T47D (cell line): ENCODE data around the gene ENOX1.
"Not testable (repeated sequence)": the region's sequence is repeated elsewhere in the genome, so short reads cannot be mapped to it uniquely, and the experiment has no call there.

Experiments used
- DNase-seq, 2 experiments: peaks; one replicate each; pipeline versions ENCODE4 v3.0.0 to v3.0.0-alpha.2; 2011 to 2012; ENCODE audit warnings: low read depth in 1 of 2, low spot score in 1 of 2
- JUND ChIP-seq: IDR thresholded peaks from 2 replicates; pipeline ENCODE4 v1.6.1; 2012; ENCODE audit warnings: low read depth
- in situ Hi-C: cut with HindIII; loops from 2 replicates; pipeline ENCODE4 v1.10.0; 2016; ENCODE audit warnings: low sequenced_read_pairs, low pct_unique_long_range_greater_than_20kb

Gene ENOX1

GRCh38 chr13:43786766-43787517, at the start of gene ENOX1:
ENOX1 (minus strand) TSS chr13:43786972.
- DNase-seq: peak; percentile 34 to 63
- in situ Hi-C loops: no loop called here
- TF ChIP-seq JUND: no peak

DNA sequence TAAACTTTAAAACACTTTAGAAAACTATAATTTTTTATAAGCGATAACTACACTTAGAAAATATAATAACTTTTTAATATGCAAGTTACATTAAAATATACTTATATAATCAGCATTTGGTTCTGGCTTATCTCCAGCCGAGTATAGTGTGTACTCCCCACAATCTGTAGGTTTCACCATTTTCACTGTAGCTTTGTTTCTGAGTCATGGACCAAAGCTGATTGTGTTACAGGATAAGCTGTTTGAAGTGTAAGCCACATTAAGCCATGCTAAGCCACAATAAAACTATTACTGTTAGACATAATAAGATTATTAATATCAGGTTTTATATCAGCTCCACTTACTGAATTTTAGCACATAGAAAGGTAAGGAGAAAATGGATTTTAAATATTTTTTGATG, 48.9 kb upstream of the ENOX1 start:
- DNase-seq: no peak
- in situ Hi-C loops: no loop called here
- no peak for TF ChIP-seq JUND

DNA sequence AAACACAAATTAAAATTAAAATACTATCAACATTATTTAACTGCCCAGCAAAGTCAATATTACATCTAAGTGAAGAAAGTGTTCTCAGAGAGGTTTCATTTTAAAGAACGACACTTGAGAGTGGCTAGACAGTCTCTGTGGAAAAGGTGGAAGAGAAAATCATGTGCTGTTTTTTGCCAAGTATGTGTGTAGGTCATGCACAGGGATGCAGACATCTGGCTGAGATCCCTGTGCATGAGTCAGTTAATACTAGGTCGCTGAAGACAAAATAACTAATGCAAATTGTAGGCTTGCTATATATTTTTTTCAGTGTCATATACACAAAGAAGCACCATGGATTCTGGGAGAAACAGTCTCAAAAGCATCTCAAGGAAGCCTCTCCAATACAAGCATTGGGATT, 44.3 kb upstream of the ENOX1 start:
- no peak for TF ChIP-seq JUND
- in situ Hi-C loops: no loop called here
- DNase-seq: no peak

GRCh38 chr13:43830497-43830881, 43.7 kb upstream of the ENOX1 start:
- no peak for DNase-seq
- in situ Hi-C loops: no loop called here
- TF ChIP-seq JUND: no peak

GRCh38 chr13:43824656-43825055, 37.9 kb upstream of the ENOX1 start:
- in situ Hi-C loops: not testable (repeated sequence)

GRCh38 chr13:43822969-43823368, 36.2 kb upstream of the ENOX1 start:
- in situ Hi-C loops: no loop called here
- DNase-seq: no peak

More at GRCh38 chr13:43824656-43825055, 37.9 kb upstream of the ENOX1 start:
- not testable (repeated sequence) for DNase-seq

GRCh38 chr13:43816401-43816889, 29.7 kb upstream of the ENOX1 start:
- no peak for DNase-seq
- in situ Hi-C loops: no loop called here
- TF ChIP-seq JUND: no peak

More at GRCh38 chr13:43822969-43823368, 36.2 kb upstream of the ENOX1 start:
- no peak for TF ChIP-seq JUND

DNA sequence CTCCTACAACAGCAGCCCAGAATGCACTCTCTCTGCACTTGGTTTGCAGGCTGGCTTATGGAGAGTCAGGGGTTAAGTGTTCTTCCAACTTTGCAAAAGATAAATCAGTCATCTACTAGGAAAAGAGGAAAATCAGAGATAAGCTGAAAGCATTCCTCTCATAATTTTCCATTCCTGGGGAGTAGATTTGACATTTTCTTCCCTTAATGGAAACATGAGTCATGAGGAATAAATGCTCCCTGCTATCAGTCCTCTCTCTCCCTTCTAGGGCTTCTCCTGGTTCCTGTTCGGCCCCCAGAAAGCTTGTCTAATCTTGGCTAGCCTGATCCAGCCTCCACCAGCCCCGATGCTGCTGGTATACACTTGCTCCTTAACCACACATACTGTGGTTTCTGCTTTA, 28.4 kb upstream of the ENOX1 start:
- TF ChIP-seq JUND: no peak
- in situ Hi-C loops: no loop called here
- no peak for DNase-seq

- no peak for DNase-seq
- in situ Hi-C loops: no loop called here
- TF ChIP-seq JUND: no peak
These were observed 21.9 kb upstream of the ENOX1 start for GRCh38 chr13:43808676-43809075.

- in situ Hi-C loops: no loop called here
- DNase-seq: peak in 1 of 2 experiments; percentile 61
- TF ChIP-seq JUND: no peak
These were observed 18.9 kb upstream of the ENOX1 start for GRCh38 chr13:43805681-43806128.

- DNase-seq: peak in 1 of 2 experiments; percentile 39
- in situ Hi-C loops: no loop called here
- TF ChIP-seq JUND: no peak
These were observed 18.3 kb upstream of the ENOX1 start for GRCh38 chr13:43805071-43805468.

- no peak for TF ChIP-seq JUND
- in situ Hi-C loops: no loop called here
- peak in 1 of 2 experiments; percentile 68 for DNase-seq
These were observed 17.8 kb upstream of the ENOX1 start for GRCh38 chr13:43804461-43805070.

GRCh38 chr13:43802511-43802910, 15.7 kb upstream of the ENOX1 start:
- TF ChIP-seq JUND: no peak
- in situ Hi-C loops: no loop called here
- DNase-seq: no peak
